Panc1 (cell line): ENCODE data around the gene MT1H.

Experiments used
- CTCF ChIP-seq: fragments of 450-650 bp; IDR thresholded peaks from 2 replicates; pipeline ENCODE4 v1.5.1; 2017; ENCODE audit warnings: mild to moderate bottlenecking
- POLR2AphosphoS5 ChIP-seq: IDR thresholded peaks from 2 replicates; pipeline ENCODE4 v1.6.1; 2012; ENCODE audit warnings: mild to moderate bottlenecking, low read depth, low read length, moderate library complexity
- REST ChIP-seq, 2 experiments: IDR thresholded peaks; 2 replicates each; pipeline ENCODE4 v1.6.1; 2011 to 2012; ENCODE audit warnings: low read depth in 2 of 2, control low read depth in 1 of 2, low read length in 1 of 2, mild to moderate bottlenecking in 1 of 2, moderate library complexity in 1 of 2; ENCODE audit not compliant: insufficient read depth in 1 of 2
- SIN3A ChIP-seq: IDR thresholded peaks from 2 replicates; pipeline ENCODE4 v1.6.1; 2012; ENCODE audit warnings: low read depth, mild to moderate bottlenecking, low read length, moderate library complexity, borderline replicate concordance; ENCODE audit not compliant: insufficient read depth
- TCF7L2 ChIP-seq: IDR thresholded peaks from 2 replicates; pipeline ENCODE4 v1.6.1; 2011; ENCODE audit warnings: mild to moderate bottlenecking, low read depth, low read length, inconsistent platforms

- TF ChIP-seq CTCF = no peak
- no peak for TF ChIP-seq POLR2AphosphoS5
- no peak for TF ChIP-seq SIN3A
- TF ChIP-seq TCF7L2 = no peak
- no peak for TF ChIP-seq REST (IDR thresholded peaks at IDR 0.05; ENCODE audit: insufficient read depth in 1 of 2, low read depth in 2 of 2, low read length in 1 of 2)
Measured at GRCh38 chr16:56623637-56624036, 46.0 kb upstream of the MT1H start.
